Measurements from ENCODE around the gene TNK1.

GRCh38 chr17:7340179-7340578, 40.7 kb upstream of the TNK1 start:
- TF ChIP-seq, protein P1, sequence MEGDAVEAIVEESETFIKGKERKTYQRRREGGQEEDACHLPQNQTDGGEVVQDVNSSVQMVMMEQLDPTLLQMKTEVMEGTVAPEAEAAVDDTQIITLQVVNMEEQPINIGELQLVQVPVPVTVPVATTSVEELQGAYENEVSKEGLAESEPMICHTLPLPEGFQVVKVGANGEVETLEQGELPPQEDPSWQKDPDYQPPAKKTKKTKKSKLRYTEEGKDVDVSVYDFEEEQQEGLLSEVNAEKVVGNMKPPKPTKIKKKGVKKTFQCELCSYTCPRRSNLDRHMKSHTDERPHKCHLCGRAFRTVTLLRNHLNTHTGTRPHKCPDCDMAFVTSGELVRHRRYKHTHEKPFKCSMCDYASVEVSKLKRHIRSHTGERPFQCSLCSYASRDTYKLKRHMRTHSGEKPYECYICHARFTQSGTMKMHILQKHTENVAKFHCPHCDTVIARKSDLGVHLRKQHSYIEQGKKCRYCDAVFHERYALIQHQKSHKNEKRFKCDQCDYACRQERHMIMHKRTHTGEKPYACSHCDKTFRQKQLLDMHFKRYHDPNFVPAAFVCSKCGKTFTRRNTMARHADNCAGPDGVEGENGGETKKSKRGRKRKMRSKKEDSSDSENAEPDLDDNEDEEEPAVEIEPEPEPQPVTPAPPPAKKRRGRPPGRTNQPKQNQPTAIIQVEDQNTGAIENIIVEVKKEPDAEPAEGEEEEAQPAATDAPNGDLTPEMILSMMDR (IDR thresholded peaks at IDR 0.05) = no peak
- TF ChIP-seq EP300 (IDR thresholded peaks at IDR 0.05) = no peak
- no peak for TF ChIP-seq POLR2AphosphoS5 (IDR thresholded peaks at IDR 0.05)
